Activated naive CD4-positive, alpha-beta T cell treated with anti-CD3 and anti-CD28 coated beads, Interleukin-2, amount 50 U/mL, for 16 hours (primary cell): Measurements from ENCODE around the gene CDH4.

Experiments
- DNase-seq: peaks from one replicate; pipeline ENCODE4 v3.0.0-alpha.2; 2020

Gene CDH4

DNA sequence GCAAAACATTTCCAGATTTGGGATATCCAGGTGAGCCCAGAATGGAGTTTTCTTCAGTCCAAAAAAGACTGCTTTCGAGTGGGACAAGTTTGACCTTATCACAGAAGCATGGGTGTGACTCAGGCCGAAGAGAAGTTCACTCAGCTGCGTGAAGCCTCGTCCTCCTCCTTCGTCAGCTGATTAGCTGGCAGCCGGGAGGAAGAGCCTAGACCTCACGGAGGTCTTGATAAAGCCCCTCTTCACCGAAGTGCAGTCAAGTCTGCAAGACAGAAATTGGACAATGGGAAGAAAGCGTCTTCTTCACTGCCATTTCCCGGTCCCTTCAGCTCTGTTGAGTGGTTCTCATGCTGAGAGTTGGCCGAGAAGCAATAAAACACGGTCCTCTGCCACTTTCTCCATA is 449.7 kb downstream of the CDH4 start:
- no peak for DNase-seq

DNA sequence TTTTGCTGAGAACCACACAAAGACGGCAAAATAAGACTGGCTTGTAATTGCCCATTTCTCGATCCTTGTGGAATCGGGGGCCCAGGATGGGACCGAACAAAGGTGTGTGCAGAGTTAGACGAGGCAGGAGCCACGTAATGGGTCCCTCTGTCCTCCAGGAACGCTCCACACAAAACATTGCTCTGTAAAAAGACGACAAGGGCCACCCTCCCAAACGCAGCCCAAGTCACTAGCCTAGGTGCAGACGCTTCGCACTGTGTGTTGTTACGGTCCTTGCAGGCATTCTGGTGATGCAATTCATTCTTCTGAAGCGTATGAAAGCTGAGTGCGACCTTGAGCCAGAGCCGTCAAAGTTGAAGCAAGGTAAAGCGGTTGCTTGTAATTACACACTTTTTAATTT is 450.2 kb downstream of the CDH4 start:
- DNase-seq = no peak

DNA sequence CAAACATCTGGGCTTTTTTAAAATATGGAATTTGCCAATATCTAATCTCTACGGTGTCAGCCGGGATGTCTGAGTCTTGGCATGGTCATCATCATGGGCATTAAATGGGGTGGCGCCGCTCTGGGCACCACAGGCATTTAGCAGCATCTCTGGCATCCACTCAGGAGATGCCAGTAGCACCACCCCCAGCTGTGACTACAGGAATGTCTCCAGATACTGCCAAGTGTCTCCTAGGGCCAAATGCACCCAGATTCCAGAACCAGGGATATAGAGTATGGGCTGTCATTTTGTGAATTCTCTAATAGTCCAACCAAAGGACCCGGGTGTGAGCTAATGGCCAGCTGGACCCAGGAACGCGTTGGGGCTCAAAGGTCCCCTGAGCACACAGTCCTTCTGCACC is 452.6 kb downstream of the CDH4 start:
- DNase-seq = no peak

DNA sequence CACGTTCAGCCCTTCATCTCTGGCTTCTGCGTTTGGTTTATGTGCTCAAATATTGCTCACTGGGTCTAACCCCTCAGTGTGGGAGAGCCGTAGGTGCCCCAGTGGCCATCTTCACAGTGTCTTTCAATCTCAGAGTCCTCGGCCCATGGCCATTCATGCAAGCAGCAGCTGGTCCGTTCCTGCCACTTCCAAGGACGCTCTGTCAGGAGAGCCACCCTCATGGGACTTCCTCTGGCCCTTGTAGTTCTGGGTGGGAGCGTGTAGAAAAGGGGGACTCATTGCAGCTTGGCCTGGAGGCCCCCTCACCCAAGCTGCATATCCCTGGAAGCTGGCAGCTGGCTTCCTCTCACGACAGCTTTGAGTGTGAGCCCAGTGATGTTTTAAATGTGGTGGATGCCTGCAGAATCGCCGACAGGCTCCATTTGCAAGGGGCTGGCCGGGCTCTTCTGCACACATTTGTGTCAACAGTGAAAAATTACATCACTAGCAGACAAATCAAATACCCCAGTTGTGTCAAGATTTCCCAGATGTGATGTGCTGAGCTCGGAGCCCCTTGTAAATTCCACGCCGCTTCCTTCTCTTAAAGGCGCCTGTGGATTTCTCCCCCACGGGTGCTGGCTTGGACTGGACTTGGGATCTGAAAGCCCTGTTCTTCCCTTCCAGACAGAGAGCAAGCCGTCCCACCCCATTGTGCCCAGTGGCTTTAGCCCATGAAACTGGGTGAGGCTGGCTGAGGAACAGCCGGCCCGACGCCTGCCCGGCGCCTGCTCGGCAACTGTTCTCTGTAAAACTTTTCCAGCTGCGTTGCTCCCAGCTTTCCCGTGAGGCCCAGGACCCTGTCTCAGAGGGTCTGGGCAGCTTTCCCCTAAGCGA is 453.6 kb downstream of the CDH4 start:
- DNase-seq = no peak

DNA sequence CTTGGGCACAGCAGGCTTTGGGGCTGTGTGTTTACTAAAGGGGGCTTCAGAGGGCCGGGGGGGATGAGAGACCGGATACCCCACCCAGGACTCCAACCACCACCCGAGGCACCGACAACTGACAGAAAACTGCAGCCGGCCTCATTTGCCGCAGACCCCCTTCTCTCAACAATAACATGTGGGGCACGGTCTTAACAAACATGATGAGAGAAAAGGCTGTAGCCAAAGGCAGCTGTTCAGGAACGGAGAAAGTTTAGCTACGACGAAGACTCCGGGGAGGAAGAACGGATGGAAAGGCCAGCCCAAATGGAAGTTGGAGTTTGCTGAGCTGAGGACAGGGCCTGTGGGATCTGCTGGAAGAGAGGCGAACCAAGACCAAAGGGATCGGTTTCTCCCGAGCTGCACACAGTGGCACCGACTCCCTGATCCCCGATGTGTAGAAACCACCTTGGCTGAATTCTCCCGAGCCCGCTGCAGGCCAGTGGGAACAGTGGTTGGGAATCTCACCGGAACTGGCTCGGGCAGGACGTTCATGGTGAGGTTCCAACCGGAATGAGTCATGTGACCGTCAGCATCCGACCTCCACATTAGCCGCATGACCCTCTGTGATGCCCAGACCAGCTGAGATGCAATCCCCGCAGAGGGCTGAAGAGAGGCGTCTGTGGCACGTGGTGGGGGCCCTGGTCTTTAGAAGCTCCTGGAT is 454.3 kb downstream of the CDH4 start:
- DNase-seq = no peak

DNA sequence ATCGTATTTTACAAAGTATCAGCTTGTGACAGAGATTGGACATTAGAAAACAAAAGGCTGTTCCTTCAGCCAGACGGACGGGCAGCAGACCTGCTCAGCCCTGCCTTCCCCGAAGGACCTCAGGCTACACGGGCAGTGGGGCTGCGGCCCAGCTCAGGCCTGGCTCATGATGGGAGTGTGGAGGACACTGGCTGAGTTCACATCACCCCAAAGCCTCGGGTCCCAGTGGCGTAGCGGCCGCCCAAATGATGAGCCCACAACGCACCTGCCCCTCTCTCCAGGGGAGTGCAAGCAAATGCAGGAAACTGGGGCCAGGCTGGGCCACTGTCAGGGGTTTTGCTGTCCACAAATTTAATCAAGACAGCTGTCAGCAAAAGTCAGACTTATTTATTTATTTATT is 456.8 kb downstream of the CDH4 start:
- DNase-seq = no peak

DNA sequence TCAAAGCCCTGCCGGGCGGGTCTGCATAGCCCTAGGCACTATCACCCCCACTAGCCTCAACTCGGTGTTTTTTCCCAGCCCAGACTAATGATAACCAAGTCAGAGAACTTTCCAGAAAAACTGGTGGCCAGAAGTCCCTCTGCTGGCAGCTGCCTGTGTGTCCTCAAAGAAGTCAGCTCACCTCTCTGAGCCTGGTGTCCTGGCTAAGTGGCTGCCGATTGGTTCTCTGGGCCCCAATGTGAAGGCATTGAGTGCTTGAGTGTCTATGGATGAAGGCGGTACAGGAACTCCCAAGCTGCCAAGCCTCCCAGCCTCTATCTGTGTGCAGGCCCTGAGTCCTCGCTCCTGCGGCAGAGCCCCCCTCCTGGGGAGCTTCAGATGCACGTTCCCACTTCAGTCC is 458.0 kb downstream of the CDH4 start:
- no peak for DNase-seq

DNA sequence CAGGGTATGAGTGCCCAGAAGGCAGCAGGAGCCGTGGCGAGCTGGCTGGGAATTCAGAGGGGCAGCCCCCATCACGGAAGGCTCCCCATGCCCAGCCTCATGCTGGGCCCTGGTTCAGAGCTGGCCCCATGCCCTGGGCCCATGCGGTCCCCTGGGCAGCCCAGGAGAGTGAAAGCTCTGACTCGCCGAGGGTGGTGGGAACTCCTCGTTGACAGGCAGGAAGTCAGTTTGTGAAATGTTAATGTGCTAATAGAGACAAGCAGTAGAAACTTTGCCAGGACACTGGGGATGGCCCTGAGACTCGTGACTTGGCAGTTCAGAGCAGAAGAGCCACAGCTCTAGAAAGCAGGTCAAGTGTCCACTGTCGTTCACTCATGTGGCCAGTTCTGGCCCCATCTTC is 460.6 kb downstream of the CDH4 start:
- DNase-seq = no peak

DNA sequence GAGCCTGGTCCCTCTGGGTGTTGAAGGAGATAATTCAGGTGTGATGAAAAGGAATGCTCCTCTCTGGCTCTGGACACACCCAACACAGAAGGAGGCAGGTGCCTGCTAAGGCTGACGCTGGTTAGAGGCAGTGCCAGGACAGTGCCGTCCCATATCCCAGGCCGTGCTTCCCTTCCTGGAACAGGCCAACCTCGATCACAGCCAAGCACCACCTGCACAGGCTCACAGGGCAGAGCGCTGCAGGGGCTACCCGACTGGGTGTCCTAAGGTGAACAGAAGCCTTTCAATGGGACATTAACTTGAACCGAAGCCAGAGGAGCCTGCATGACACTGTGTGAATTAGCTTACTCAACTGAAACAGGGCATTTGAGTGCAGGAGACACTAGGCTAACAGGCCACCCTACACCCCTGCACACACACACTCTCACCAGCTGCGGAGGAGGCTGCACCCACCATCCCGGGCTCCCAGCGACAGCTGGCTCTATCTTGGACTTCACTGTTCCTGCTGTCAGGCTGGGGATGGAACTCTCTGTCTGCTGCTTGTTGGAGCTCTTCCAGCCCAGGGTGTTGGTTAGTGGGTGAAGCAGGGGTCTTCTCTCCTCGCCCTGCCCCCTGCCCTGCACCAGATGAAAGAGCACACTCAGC is 466.4 kb downstream of the CDH4 start:
- DNase-seq = no peak

DNA sequence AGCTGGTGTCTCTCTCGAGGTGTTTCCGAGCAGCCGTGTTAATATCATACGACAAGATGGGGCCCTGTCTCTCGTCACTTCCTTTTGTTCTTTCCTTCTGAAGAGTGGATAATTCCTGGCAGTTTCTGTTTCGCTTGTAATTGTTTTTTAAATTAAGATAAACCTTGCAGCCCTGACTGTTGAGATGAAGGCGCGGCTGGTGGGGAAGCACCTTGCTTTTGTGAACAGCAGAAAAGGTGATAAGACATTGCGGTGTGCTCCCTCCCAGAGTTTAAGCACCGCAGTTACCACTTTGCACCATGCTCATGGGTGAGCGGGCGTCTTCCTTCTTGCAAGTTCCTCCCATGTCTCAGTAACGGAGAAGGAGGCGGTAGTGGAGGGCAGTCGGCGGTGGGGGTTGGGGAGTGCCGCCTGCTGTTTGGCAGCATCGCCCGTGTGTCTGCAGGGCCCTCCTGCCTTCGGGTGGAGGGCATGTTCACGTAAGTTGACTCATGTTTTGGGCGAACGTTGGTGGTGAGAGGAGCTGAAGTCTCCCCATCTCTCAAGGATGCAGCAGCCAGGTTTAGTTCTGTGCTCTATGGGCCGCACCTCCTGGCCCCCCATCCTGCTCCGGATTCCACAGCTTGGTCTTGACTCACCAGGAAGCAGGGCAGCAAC is 467.8 kb downstream of the CDH4 start:
- peak; percentile 17 for DNase-seq

DNA sequence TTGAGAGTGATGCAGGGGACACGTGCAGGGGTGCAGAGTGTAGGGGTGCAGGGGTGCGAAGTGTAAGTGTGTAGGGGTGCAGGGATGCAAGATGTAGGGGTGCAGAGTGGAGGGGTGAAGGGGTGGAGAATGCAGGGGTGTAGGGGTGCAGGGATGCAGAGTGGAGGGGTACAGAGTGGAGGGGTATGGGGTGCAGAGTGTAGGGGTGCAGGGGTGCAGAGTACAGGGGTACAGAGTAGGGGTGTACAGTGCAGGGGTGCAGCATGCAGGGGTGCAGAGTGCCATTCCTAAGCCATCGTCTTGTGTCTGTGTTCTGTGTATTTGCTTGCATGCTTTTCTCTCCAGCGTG is 468.3 kb downstream of the CDH4 start:
- no peak for DNase-seq

DNA sequence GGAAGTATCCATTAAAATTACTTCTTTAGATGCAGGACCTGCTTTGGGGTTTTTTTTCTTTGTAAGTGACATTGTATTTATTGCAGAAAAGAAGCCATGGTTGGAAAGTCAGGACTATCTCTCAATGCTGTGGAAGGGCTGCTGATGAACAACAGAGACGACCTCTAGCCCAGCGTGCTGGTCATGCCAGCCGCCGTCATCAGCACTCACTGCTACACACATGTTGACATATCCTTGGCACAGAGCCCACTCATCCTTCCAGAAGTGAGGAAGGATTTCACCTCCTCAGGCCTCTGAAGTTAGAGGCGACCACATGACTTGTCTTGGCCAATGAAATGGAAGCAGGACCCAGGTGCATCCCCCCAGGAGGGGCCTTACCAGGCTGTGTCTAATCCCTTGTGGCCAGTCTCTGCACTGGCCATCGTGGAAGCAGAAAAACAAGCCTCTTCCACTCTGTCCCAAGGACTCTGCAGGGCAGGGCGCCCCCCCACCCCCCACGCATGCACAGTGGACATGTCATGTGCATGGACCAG is 470.2 kb downstream of the CDH4 start:
- DNase-seq = no peak

DNA sequence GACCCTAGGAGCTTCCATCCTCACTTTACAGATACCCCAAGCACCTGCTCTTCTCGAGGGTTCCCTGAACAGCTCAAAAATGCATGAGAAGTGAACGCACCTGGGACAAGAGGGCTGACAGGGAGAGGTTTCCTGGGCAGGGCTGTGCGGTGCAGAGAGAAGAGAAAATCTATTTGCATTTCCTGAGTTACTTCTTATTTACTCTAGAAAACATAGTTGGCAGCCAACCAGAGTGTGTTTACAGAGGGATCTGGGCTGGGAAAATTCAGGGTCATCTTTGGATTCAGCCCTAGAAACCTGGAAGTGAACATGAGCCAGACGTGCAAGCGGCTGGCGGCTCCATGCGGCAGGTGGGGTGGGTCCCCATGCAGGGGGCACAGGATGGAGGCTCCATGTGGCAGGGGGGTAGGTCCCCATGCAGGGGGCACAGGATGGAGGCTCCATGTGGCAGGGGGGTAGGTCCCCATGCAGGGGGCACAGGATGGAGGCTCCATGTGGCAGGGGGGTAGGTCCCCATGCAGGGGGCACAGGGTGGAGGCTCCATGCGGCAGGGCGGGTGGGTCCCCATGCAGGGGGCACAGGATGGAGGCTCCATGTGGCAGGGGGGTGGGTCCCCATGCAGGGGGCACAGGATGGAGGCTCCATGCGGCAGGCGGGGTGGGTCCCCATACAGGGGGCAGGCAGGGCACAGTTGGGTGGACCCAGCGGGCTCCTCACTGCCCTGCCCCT is 471.6 kb downstream of the CDH4 start:
- no peak for DNase-seq

DNA sequence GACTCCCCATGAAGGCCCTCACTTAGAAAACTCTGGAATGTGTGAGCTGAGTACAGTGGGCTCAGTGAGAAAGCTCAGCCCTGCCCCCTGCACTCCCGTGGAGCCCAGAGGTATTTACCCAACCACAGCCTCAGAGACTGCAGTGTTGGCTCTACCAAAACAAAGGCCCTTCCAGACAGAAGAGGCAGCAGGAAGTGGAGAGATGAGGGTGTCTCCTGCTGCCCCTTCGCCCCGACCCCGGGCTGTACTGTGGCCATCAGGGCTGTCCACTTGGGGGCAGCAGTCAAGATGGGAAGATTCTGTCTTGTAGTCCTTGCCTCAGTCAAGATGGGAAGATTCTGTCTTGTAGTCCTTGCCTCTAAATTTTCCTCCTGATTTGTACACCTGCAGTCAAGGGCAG is 472.3 kb downstream of the CDH4 start:
- no peak for DNase-seq

DNA sequence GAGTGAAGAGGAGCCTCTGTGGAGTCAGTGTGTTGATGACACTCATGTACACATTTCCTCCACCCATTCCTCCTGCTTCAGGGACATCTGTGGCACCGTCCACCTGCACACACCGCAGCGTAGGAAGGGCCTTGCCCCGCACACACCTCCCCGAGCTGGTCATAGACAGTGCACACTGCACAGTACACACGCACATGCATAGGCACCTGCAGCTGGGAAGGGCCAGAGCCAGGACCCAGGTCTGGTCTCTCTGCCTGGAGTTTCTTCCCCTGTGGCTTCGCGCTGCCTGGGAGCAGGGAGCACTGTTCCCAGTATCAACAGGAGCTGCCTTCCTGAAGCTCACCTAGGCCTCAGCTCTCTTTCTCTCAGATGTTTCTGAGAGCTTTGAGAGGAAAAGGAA is 473.1 kb downstream of the CDH4 start:
- DNase-seq = no peak

DNA sequence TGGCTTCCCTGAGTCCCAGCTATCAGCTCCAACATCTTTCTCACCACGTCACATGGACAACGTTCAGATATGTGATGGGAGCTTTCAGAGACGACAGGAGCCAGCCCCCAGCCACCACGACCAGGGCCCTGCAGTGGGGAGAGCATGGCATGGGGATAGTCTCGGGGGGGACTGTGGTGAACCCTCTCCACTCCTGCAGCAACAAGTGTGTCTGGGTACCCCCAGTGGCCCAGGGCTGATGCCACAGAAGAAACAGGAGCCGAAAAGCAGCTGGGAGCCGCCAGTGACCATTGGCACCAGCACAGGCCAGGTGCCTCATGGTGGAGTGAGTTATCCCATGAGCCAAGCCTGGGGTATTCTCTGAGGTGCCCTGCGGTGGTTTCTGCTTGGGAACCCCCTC is 473.9 kb downstream of the CDH4 start:
- no peak for DNase-seq

DNA sequence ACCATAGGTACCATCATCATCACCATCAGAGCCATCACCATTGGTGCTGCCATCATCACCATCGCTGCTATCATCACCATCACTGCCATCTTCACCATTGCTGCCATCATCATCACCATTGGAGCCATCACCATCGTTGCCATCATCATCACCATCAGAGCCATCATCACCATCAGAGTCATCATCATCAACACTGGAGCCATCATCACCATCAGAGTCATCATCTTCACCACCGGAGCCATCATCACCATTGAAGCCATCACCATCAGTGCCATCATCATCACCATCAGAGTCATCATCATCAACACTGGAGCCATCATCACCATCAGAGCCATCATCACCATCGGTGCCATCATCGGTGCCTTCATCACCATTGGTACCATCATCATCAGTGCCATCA is 474.9 kb downstream of the CDH4 start:
- DNase-seq = no peak

DNA sequence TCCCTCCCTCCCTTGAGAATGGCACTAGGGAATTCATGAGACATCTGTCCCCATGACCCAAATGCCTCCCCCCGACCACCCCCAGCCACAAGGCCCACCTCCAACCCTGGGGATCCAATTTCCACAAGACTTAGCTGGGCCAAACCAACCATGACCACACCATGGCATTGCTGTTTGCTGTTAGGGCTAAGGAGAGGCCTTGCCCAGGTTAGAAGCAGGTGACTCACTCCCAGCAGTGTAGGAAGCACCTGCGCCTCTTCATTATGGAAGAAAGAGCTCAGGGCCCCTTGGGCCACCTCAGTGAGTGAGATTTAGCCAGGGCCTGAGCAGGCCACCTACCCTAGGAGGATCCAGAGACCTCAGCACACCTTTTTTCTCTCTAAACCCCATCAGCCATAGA is 475.7 kb downstream of the CDH4 start:
- no peak for DNase-seq

DNA sequence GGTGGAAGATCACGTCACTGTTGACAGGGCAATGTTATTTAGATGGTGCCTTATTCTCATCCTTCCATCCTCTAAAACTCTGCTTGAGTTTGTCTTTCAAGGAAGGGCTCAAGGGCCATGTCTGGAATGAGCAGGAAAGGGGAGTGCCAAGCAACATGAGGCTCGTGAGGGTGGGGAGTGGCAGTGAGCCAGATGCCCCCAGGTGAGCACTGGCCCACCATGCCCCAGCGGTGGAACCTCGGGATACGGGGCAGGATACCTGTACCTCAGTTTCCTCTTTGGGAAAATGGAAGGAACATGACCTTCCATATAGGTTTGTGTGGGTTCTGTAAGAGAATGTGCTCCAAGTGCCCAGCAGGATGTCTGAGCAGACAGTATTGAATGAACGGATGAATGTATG is 476.3 kb downstream of the CDH4 start:
- no peak for DNase-seq

DNA sequence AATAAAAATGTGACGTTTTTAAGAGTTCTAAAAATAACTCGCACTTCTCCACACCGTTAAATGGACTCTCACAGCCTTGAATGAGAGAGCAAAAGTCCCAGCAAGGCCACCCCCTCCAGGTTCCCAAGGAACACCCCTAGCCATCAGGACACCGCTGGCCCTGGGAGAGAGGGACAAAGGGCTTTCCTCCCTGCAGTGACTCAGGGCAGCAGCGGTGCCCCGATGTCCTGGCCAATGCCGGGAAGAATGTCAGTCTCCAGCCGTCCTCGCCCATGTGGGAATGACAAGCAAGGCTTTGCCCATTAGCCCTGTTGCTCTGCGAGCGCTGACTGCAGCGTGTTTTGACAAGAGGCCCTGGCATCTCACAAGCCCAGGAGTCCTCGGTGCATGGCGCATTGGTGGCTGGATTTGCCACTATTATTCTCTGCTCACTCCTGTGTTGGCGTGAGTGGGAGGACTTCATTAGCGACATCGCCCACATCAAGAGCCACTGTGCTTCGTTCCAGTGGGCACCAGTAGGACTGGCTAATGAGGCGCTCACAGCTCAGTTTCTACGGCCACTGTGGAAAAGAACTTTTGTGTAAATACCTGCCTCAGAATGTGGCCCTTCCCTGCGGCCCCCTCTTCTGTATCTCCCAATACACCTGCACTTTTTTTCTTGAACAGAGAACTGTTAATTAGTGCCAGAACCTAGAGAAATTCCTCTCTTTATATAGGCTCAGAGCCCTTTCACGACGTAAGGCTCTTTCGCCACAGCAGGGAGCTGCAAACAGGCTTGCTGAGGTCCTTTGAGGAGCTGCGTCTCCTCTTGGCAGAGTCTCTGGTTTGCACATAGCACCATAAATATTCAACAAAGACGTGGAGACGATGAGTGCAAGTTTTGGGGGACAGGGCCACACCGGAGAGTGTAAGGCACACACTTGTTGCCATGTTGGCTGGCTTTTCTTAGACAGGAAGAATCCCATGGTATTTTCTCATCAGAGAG is 477.0 kb downstream of the CDH4 start:
- no peak for DNase-seq

DNA sequence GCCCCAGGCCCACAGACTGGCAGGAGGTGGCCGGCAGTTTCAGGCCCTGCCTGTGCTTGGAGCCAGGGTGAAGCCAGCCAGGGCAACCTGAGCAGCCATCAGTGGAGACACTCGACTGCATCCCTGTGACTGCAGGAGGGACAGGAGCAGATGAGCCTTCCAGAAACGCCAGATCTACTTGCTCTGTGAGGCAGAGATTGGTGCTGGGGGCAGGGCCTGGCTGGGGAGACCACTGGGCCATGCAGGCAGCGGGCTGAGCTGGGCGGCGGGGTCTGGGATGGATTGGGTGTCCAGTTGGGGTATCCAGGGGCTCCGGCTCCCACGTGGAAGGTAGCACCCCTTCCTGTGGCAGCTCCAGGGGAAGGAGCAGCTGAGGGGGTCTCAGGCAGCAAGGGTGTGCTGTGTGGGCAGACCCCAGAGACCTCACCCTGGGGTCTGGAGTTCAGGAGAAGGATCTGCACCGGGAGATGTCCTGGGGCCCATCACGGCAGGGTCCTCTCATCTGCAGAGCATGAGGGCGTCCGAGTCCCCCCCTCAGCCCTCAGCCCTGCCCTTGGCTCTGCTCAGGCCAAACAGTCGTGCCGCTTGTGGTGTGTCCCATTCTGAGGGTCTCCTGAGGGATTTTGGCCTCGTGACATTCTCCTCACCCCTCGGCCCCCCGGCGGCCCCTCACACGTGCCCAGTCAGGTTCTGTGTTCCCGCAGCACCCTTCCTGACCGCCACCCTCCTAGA is 478.7 kb downstream of the CDH4 start:
- DNase-seq = no peak
